ENCODE data around the gene CCNY.

GRCh38 chr10:35398355-35398754 lies 62.0 kb downstream of the CCNY start:
- TF ChIP-seq, protein P1, sequence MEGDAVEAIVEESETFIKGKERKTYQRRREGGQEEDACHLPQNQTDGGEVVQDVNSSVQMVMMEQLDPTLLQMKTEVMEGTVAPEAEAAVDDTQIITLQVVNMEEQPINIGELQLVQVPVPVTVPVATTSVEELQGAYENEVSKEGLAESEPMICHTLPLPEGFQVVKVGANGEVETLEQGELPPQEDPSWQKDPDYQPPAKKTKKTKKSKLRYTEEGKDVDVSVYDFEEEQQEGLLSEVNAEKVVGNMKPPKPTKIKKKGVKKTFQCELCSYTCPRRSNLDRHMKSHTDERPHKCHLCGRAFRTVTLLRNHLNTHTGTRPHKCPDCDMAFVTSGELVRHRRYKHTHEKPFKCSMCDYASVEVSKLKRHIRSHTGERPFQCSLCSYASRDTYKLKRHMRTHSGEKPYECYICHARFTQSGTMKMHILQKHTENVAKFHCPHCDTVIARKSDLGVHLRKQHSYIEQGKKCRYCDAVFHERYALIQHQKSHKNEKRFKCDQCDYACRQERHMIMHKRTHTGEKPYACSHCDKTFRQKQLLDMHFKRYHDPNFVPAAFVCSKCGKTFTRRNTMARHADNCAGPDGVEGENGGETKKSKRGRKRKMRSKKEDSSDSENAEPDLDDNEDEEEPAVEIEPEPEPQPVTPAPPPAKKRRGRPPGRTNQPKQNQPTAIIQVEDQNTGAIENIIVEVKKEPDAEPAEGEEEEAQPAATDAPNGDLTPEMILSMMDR (IDR thresholded peaks at IDR 0.05) = no peak
- TF ChIP-seq POLR2A (IDR thresholded peaks at IDR 0.05) = no peak
- no peak for TF ChIP-seq POLR2AphosphoS5 (IDR thresholded peaks at IDR 0.05)

Data from prostate gland (tissue), 2 donors.